NCI-H146 (cell line): ENCODE results near the gene ASNS.
"Not testable (repeated sequence)": the region's sequence is repeated elsewhere in the genome, so short reads cannot be mapped to it uniquely, and the experiment has no call there.

Source experiments
- DNase-seq: peaks from one replicate; lab custom pipeline; 2025; lab: John Stamatoyannopoulos, UW

The ASNS gene, protein sequence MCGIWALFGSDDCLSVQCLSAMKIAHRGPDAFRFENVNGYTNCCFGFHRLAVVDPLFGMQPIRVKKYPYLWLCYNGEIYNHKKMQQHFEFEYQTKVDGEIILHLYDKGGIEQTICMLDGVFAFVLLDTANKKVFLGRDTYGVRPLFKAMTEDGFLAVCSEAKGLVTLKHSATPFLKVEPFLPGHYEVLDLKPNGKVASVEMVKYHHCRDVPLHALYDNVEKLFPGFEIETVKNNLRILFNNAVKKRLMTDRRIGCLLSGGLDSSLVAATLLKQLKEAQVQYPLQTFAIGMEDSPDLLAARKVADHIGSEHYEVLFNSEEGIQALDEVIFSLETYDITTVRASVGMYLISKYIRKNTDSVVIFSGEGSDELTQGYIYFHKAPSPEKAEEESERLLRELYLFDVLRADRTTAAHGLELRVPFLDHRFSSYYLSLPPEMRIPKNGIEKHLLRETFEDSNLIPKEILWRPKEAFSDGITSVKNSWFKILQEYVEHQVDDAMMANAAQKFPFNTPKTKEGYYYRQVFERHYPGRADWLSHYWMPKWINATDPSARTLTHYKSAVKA

DNA sequence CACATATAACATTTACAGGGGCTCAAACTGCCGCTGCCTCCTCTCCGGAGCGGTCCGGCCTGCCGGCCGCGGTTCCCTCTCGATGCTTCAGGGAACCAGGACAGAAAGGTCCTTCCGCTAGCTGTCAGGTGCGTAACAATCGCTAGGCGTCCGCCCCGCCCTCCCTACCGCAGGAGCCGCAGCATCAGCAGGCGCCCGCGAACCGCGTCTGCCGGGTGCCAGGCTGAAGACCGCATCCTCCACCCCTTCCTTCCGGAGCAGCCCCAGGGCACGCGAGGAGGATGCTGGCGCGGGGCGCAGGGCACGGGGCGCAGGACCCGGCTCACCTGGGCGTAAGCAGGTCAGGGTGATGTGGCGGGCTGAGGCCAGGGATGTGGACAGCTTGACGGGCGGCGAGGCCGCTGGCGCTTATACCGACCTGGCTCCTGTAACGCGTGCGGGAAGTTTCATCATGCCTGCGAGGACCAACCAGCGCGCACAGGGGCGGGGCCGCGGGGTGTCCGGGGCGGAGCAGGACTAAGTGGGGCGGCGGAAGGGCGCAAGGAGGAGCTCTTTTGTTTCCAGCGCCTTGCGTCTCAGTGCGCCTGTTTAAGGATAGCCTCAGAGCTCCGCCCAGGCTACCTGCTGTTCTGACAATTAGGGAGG, at the start of gene ASNS:
Gene ASNS, minus strand, starts transcription at position 384 of the 645 bp plus-strand sequence. CDS start 3,252 bp downstream, outside the sequence.
- DNase-seq, result peak; percentile 96

DNA sequence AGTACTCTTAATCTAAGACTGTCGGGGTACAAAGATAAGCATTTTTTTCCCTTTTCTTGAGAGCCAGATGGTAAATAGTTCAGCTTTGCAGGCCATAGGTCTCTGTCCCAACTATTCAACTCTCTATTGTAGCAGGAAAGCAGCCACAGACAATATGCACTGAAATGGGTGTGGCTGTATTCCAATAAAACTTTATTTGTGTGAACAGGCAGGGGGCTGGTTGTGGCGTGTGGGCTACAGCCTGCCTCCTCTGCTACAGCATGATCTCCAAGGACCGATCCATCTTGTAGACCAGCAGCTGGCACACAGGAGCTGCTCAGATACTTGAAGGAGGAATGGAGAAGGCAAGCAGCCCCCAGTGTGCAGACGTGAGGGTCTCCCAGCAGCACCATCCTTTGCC, 49.0 kb upstream of the ASNS start:
- DNase-seq, result not testable (repeated sequence)

DNA sequence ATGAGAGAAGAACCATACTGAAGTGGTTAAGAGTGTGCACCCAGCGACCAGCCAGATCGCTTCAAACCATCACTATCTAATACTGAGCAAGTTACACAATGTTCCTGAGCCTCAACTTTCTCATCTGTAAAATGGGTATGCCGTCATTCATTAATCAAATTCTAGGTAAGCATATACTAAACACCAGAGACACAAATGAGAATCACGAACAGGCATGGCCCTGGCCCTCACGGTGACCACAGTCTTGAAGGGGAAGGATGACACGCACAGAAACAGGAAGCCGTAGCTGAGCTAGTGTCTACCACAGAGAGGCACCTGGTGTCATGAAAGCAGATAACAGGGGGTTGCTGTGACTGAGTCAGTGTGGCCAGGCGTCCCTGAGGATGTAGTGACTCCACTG, 43.1 kb upstream of the ASNS start:
- DNase-seq, result not testable (repeated sequence)

DNA sequence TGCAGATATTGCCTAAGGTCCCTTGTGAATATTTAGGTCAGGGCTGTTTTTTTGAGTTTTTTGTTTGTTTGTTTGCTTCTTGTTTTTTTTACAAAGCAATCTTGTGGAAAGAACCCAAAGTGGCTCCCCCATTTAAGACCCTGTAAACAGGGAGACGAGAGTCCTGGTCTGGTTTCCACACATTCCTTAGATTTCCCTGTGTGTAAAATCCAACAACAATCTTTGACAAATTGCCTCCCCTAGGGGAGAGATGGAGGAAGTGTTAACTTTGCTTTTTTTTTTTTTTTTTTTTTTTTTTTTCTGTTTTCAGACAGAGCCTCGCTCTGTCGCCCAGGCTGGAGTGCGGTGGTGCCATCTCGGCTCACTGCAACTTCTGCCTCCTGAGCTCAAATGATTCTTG, 40.1 kb upstream of the ASNS start:
- not testable (repeated sequence) for DNase-seq

DNA sequence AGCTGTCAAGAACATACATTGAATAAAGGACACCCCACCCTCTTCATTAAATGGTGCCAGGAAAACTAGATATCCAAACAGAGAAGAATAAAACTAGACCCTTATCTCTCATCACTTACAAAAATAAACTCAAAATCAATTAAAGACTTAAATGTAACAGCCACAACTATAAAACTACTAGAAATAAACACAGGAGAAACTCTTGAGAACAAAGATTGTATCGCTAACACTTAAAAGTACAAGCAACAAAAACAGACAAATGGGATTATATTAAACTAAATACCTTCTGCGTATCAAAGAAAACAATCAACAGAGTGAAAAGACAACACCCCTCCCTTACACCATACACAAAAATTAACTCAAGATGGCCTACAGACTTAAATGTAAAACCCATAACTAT, 24.7 kb upstream of the ASNS start:
- not testable (repeated sequence) for DNase-seq

DNA sequence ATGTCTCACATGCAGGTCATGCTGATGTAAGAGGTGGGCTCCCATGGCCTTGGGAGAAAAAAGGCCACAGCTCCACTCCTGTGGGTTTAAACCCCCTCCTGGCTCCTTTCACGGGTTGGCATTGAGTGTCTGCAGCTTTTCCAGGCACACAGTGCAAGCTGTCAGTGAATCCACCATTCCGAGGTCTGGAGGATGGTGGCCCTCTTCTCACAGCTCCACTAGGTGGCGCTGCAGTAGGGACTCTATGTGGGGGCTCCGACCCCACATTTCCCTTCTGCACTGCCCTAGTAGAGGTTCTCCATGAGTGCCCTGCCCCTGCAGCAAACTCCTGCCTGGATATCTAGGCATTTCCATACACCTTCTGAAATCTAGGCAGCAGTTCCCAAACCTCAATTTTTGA, 19.5 kb upstream of the ASNS start:
- DNase-seq, result not testable (repeated sequence)

DNA sequence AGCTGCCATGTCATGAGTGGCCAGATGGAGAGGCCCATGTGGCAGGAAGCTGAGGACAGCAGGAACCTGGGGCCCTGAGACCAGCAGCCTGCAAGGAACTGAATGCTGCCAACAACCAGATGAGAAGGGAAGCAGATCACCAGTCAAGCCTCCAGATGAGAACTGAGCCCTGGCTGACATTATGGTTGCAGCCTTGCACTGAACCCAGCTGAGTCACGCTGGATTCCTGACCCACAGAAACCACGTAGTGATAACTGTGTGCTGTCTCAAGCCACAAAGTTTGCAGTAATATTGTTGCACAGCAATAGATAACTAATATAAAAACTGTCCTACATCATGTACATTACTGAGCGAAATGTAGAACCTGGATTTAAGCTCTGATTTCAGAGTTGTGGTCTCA, 7.3 kb upstream of the ASNS start:
- not testable (repeated sequence) for DNase-seq

DNA sequence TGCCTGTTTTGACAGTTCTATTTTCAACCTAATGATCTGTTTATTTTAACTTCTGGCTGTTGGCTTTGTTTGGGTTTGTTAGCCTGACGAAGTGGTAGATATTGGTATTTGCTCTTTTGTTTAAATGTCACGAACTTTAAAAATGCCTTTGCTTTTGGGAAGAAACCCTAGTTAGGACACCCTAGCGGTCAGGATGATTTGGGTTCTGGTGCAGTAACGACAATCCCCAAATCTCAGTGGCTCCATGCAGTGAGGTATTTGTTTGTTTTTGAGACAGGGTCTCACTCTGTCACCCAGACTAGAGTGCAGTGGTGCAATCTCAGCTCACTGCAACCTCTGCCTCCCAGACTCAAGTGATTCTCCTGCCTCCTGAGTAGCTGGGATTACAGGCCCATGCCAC, 2.7 kb upstream of the ASNS start:
- not testable (repeated sequence) for DNase-seq

DNA sequence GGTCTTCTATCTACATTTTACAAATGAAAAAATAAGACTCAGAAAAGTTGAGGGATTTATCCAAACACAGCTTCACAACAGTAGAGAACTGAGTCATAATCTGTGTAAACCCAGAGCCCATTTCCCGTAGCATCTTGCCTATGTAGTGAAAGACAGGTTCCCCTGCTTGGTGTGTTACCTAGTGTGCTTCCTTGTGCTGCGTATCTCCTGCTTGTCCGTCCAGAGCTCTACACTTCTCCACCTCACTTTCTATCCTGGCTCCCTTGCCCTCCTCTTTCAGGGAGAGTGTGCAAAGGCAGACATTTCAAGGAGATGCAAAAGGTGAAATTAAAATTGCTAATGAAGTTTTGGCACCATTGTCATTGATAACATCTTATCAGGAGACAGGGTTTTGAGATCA, 1.4 kb upstream of the ASNS start:
- peak; percentile 6 for DNase-seq

DNA sequence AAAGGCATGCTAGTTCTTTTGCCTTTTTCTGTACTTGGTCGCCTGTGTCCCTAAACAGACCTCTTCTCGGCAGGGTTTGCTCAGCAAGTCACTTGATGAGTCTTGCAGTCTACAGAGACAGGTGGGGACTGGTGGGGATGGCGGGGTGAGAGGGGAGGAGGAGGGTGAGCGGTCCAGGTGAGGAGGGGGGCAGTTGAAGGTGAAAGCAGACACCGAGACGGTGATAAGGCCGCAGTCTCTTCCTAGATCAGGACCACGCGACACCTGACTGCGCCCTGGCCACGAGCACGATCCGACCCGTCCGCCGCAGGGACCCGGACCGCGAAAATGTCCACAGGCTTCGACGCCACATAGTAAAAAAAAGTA, 566 bp downstream of the ASNS start:
- DNase-seq, result peak; percentile 77

DNA sequence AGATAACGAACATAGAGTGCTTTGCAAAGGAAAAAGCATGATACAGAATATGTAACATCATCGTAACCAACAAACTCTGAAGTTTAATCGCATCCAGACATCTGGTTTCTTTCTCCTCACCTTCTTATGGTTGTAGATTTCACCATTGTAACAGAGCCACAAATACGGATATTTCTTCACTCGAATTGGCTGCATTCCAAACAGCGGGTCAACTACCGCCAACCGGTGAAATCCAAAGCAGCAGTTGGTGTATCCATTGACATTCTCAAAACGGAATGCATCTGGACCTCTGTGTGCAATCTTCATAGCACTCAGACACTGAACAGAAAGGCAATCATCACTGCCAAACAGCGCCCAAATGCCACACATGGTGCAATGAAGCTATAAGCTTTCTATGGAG, 3.4 kb downstream of the ASNS start:
- DNase-seq, result no peak

DNA sequence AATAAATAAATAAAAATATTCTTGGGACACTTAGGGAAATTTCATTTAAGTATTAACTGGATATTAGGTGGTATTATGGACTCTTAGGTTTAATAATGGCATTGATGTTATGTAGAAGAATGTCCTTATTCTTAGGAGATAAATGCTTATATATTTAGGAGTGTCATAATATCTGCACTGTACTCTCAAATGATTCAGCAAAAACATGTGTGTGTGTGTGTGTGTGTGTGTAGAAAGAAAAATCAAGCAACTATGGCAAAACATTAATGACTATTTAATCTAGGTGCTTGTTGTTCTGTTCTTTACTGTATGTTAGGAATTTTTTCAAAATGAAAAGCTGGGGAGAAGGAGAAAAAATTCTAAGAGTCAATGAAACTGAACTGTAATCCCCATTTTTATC, 3.9 kb downstream of the ASNS start:
- DNase-seq, result no peak

DNA sequence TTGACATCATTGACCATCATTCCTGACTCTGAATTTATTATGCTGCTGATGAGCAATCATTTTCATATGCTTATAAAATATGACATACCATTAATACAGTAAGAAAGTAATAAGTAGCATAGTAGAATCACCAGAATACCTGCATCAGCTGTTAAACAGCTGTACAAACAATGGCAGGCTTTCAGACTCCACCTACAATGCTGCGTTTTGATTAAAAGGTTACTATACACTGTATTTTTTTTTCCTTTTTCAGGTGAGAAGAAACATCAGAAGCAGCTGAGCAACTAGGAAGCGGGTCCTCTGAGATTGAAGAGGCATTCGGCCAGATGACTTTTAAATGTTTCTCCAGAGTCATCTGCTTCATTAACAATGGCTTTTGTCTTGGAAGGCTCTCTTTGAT, 7.1 kb downstream of the ASNS start:
- DNase-seq, result no peak

DNA sequence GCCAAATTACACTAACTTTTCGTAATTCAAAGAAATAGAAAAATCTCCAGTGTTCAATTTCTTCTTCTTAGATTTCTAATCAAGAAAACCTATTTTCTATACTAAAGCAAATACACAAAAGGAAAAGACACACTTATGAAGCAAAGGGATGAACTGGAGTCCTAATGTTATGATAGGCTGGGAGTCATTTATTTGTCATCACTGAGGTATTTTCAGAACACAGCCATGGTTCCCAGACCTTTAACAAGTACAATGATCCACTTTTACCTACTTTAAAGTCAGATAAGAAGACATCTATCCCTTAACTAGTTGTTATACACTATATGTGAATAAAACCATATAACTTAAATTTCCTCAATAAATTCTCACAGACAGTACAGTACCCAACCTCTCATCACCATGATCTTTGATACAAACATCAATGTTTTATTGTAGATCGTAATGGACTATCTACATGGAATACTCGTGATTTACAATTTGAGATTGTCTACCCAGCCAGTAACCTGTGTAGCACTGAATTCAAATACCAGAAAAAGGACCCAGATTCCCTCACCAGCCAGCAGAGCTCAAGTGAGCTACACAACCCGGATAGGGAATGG, 12.5 kb downstream of the ASNS start:
- DNase-seq, result no peak

DNA sequence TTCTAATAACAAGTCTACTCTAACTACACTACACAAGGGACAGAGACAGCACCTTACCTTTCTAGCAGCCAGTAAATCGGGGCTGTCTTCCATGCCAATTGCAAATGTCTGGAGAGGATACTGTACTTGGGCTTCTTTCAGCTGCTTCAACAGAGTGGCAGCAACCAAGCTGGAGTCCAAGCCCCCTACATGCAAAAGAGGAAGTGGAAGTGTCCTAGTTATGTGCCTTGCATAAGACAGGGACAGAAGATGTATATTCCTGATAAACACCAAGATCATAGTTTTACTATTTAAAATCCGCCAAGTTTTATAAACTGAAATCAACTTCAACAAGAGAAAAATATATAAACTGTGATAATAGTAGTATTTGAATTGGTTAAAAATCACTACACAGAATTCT, 14.0 kb downstream of the ASNS start:
- no peak for DNase-seq

DNA sequence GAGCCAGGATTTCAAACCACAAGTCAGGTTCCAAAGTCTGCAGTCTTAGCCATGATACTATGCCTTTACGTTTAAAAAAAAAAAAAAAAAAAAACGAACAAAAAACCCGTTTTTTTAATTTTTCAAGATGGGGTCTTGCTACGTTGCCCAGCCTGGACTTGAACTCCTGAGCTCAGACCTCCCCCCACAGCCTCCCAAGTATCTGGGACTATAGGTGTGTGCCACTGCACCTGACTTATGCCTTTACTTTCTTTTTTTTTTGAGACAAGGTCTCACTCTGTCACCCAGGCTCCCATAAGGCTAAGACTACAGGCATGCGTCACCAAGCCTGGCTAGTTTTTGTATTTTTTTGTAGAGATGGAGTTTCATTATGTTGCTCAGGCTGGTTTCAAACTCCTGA, 14.7 kb downstream of the ASNS start:
- no peak for DNase-seq

DNA sequence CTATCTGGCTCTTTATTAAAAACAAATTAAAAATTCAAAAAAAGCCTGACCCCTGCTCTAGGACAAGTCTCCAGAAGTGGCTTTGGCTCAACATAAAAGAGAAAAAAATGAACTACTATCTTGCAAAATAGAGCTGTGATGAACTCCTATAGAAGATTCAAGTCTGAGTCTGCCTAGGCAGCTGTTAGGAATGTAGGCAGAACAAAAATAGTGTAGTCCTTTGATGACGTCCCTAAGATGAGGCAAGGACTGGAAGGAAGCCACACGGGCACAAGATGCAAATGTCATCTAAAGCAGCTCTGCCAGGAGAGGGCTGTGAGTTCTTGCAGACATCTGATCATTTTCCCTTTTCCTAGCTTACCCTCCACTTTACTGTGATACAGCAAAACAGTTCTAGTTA, 20.5 kb downstream of the ASNS start:
- no peak for DNase-seq

DNA sequence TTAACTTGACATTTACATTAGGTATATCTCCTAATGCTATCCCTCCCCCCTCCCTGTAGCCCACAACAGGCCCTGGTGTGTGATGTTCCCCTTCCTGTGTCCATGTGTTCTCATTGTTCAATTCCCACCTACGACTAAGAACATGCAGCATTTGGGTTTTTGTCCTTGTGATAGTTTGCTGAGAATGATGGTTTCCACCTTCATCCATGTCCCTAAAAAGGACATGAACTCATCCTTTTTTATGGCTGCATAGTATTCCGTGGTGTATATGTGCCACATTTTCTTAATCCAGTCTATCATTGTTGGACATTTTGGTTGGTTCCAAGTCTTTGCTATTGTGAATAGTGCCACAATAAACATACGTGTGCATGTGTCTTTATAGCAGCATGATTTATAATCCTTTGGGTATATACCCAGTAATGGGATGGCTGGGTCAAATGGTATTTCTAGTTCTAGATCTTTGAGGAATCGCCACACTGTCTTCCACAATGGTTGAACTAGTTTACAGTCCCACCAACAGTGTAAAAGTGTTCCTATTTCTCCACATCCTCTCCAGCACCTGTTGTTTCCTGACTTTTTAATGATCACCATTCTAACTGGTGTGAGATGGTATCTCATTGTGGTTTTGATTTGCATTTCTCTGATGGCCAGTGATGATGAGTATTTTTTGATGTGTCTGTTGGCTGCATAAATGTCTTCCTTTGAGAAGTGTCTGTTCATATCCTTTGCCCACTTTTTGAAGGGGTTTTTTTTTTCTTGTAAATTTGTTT, 21.8 kb downstream of the ASNS start:
- DNase-seq, result not testable (repeated sequence)

DNA sequence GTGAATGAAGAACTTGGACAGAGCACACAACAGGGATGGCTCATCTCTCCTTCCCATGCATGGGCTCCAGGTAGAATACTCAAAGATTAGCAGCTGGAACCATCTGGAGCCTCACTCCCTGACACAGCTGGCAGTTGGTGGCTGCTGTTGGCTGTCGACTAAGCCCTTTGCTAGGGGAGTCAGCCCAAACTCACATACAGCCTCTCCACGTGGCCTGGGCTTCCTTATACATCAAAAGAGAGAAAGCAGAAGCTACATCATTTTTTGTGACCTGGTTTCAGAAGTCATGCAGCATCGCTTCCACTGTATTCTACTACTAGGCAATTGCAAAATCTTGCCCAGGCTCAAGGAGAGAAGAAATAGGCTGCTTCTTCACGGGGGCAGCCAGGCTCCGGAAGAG, 24.4 kb downstream of the ASNS start:
- no peak for DNase-seq

DNA sequence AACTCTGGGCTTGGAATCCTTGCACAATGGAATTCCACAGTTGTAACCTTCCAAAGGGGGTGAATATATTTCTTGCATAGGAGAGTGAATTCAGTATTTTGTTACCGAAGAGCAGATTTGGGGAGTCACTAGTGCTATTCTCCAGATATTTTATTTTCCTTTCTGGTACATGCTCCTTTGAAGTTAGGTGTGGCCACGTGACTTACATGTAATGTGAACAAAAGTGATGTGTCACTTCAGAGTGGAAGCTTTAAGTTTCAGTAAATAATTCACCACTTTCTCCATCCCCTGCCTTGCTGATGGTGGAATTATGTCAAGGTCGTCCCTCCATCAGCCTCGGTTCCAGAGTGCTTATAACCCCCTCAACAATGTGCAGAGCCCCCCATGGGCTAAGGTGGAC, 25.3 kb downstream of the ASNS start:
- no peak for DNase-seq

DNA sequence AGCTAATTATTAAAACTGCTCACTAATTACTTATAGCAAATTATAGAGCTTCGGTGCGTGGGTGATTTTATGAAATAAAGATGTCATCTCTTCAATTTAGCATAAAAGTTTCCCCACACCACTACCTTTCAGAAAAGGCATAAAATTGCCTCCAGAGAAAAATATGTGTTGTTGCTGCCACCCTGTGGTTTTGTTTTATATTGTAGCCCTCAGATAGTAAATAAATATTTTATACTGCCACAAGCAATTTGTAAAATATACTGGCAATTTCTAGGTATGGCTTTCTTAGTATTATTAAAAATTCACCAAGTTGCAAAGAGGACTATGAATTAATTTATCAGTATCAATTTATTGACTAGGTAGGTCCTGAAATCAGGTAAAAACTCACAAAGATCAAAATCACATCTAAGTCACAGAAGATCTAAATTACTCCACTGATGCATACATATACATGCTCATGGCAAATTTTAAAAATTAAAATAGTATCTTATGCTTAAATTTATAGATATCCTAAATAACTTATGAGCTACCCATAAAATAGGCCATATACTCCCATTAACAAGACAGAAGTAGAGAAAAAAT, 26.5 kb downstream of the ASNS start:
- DNase-seq, result no peak

DNA sequence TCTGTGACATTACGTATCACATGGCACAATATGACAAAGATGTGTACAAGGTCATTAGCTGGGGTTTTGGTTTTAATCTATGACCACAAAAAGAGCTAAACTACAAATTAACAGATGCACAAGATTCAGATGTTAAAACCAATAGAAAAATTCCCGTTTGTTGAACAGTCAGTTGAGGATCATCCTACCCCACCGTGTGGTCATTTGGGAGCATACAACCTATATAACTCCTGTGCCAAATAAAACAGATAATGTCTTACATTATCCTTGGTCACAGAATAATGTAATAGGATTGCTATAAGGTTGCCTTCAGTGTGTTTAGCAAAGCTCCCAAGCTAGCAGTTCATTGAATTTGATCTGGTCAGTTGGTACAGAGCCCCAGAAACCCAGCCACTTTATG, 28.2 kb downstream of the ASNS start:
- DNase-seq, result no peak
